Esophagus squamous epithelium (tissue), 5 donors: ENCODE measurements around the gene EEPD1. TPM values are rescaled to one million over a fixed set of nuclear protein-coding genes. Genes with fewer than 3 reads are reported as not detected.

Experiments used
- DNase-seq: peaks from one replicate; lab custom pipeline; 2025; lab: John Stamatoyannopoulos, UW
- H3K27ac ChIP-seq, 4 donors: fragments of 200-600 bp; sonication (generic); one replicate each; pipeline ENCODE4 v1.5.1; 2016 to 2019; ENCODE audit warnings: mild to moderate bottlenecking in 1 of 4
- H3K27me3 ChIP-seq, 4 donors: fragments of 200-600 bp; sonication (generic); 1 replicate in 3 of 4; 2 replicates in 1 of 4; pipeline versions ENCODE4 v1.5.1 to v1.6.0; 2017 to 2021; ENCODE audit warnings: antibody characterized with exemption in 1 of 4
- H3K36me3 ChIP-seq, 3 donors: fragments of 200-600 bp; sonication (generic); one replicate each; pipeline ENCODE4 v1.5.1; 2016 to 2019
- H3K4me1 ChIP-seq, 3 donors: fragments of 200-600 bp; sonication (generic); one replicate each; pipeline ENCODE4 v1.5.1; 2017 to 2019
- H3K4me3 ChIP-seq, 4 donors: fragments of 200-600 bp; sonication (generic); 1 replicate in 3 of 4; 2 replicates in 1 of 4; pipeline ENCODE4 v1.5.1; 2016 to 2019; ENCODE audit warnings: mild to moderate bottlenecking in 2 of 4, moderate library complexity in 1 of 4
- H3K9me3 ChIP-seq, 3 donors: fragments of 200-600 bp; sonication (generic); one replicate each; pipeline ENCODE4 v1.5.1; 2016 to 2019
- POLR2A ChIP-seq, 4 donors: fragments of 450-650 bp; IDR thresholded peaks; one replicate each; pipeline ENCODE4 v1.6.1; 2017; ENCODE audit warnings: antibody characterized with exemption in 4 of 4, mild to moderate bottlenecking in 4 of 4, moderate library complexity in 3 of 4
- WGBS, 2 donors: methylation state at CpG; one replicate each; pipeline ENCODE4 v1.1.5; 2018; 5-methylcytosine and 5-hydroxymethylcytosine counted together
- intact Hi-C: fragments of 100-400 bp; cut with DNase I; formaldehyde crosslinking; loops from one replicate; pipeline ENCODE4 v1.15.0; 2022
- total RNA-seq, 4 donors: library from RNA; depleted of rRNA; stranded (reverse); fragments of >200 nt; gene quantifications; one replicate each; pipeline ENCODE4 v1.1.0, GENCODE V29; 2016
- TF ChIP-seq, protein P1 (sequence below), 6 experiments: fragments of 450-650 bp in 4 of 6; fragments of 200-600 bp in 2 of 6; sonication (generic) in 2 of 6; IDR thresholded peaks; one replicate each; pipeline ENCODE4 v1.5.1; 2016 to 2019; ENCODE audit warnings: antibody characterized with exemption in 6 of 6, mild to moderate bottlenecking in 4 of 6, moderate library complexity in 4 of 6
- donor health status: DM: yes; HTN: yes; CAD: no.

The EEPD1 gene
- total RNA-seq, 4 donors from 2014 or later, result 2.3 to 10.2 (median 4.8) TPM

DNA sequence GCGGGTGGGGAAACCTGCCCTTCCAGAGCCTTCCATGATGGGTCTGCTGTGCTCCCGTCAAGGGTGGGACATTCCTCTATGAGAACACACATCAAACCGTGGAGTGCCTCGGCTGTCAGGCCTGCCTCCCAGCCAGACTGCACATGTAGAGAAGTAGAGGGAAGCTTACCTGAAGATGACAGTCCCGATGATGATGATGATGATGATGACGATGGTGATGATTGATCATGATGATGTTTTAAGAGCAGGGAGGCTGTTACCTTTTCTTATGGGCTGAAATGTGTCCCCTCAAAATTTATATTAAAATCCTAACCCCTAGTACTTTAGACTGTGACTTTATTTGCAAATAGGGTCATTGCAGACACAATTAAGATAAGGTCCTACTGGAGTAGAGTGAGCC is 160.6 kb downstream of the EEPD1 start:
- Histone ChIP-seq H3K36me3 (no peaks in the 10 kb centered on the region), H3K4me3 (no peak overlapping the region), H3K27me3 (no peaks in the 10 kb centered on the region), H3K9me3 (no peaks in the 10 kb centered on the region), H3K4me1 (peaks cover 0 to 8% (median 0%) of the 10 kb centered on the region in 3 donors), H3K27ac (no peak overlapping the region)
- TF ChIP-seq, protein P1, sequence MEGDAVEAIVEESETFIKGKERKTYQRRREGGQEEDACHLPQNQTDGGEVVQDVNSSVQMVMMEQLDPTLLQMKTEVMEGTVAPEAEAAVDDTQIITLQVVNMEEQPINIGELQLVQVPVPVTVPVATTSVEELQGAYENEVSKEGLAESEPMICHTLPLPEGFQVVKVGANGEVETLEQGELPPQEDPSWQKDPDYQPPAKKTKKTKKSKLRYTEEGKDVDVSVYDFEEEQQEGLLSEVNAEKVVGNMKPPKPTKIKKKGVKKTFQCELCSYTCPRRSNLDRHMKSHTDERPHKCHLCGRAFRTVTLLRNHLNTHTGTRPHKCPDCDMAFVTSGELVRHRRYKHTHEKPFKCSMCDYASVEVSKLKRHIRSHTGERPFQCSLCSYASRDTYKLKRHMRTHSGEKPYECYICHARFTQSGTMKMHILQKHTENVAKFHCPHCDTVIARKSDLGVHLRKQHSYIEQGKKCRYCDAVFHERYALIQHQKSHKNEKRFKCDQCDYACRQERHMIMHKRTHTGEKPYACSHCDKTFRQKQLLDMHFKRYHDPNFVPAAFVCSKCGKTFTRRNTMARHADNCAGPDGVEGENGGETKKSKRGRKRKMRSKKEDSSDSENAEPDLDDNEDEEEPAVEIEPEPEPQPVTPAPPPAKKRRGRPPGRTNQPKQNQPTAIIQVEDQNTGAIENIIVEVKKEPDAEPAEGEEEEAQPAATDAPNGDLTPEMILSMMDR (IDR thresholded peaks at IDR 0.05), result no peak
- TF ChIP-seq POLR2A (IDR thresholded peaks at IDR 0.05), result no peak
- 90% methylated on average over 5 to 6 of the region's 6 CpGs for WGBS, 2 donors
- intact Hi-C loops, result no loop called here
- no peak for DNase-seq

DNA sequence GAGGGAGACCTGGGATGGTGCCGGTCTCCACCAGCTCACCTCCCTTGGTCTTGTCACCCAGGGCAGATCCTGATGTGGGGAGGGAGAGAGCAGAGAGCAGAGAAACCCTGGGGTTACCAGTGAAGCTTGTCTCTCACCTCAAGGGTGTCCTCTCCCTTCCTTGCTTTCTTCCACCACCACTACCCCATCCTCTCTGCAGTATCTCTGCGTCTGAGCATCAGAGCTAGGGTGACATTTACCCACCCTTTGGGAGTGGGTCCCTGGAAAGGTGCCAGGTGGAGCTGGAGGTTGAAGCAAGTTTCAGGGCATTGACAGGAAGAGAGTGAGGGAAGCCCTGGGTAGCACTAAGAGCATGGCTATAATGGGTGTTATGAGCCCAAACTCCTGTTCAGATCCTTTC is 161.4 kb downstream of the EEPD1 start:
- intact Hi-C loops, result no loop called here
- Histone ChIP-seq H3K27me3 (no peaks in the 10 kb centered on the region), H3K27ac (no peak overlapping the region), H3K36me3 (no peaks in the 10 kb centered on the region), H3K4me1 (peaks cover 0 to 8% (median 0%) of the 10 kb centered on the region in 3 donors), H3K9me3 (no peaks in the 10 kb centered on the region), H3K4me3 (no peak overlapping the region)
- DNase-seq, result no peak
- 100% methylated on average over 1 of the region's 2 CpGs for WGBS, 2 donors
- TF ChIP-seq POLR2A (IDR thresholded peaks at IDR 0.05), result no peak

DNA sequence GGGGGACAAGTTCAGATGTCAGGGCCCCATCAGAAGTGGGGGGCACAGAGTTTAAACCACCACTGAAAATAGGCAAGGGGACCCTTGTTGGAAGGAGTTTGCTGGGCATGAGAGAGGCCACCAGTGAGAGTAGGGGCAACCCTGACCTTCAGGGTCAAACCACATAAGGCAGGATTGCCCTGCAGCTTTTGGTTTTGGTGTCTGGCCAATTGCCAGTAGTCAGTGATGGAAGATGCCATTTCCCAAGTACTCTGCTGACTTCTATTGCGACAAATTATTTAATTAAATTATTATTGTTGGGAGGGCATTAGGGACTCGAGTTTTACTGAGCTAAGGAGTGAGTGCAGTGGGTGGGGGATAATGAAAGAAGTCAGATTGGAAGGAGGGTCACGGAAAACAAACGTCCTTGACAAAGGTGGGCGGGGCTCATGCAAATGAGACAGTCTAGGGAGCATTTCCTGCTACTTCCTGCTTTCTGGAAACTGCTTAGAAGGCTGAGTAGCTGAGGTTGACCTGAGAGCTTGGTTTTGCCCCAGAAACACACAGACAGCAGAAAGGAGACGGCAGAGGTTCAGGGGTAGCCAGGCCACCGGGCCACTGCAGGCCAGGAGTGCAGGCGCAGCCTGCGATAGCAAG is 162.4 kb downstream of the EEPD1 start:
- H3K9me3 ChIP-seq, result no peaks in the 10 kb centered on the region
- TF ChIP-seq, protein P1 (IDR thresholded peaks at IDR 0.05), result no peak
- no peak for TF ChIP-seq POLR2A (IDR thresholded peaks at IDR 0.05)
- H3K27ac ChIP-seq, result no peak overlapping the region
- no peaks in the 10 kb centered on the region for H3K27me3 ChIP-seq
- peaks cover 0 to 8% (median 0%) of the 10 kb centered on the region in 3 donors for H3K4me1 ChIP-seq
- no peak overlapping the region for H3K4me3 ChIP-seq
- H3K36me3 ChIP-seq, result no peaks in the 10 kb centered on the region
- intact Hi-C loops, result no loop called here
- 59 to 66% methylated on average over 6 to 9 of the region's 9 CpGs for WGBS, 2 donors
- DNase-seq, result no peak

DNA sequence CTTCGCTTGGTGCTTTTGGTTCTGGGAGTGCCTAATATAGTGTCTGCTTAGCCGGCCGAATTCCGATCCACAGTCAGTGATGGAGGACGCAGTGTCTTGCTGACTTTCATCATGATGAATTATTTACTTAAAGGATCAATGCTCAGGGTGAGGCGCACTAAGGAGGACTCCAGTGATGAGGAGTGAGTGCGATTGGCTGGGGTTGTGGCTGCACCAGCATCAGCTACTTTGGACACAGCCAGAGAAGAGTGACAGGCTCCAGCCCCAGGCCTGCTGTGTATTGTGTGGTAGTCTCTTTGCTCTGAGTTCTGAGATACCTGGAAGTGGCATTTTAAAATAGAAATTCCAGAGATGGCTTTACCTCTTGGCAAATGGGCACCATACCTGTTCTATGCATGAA is 163.3 kb downstream of the EEPD1 start:
- DNase-seq, result no peak
- no peak overlapping the region for H3K4me3 ChIP-seq
- H3K27ac ChIP-seq, result no peak overlapping the region
- no peaks in the 10 kb centered on the region for H3K9me3 ChIP-seq
- 85 to 94% methylated on average over 7 of the region's 7 CpGs for WGBS, 2 donors
- intact Hi-C loops, result no loop called here
- H3K27me3 ChIP-seq, result no peaks in the 10 kb centered on the region
- no peaks in the 10 kb centered on the region for H3K36me3 ChIP-seq
- TF ChIP-seq, protein P1 (IDR thresholded peaks at IDR 0.05), result no peak
- no peak for TF ChIP-seq POLR2A (IDR thresholded peaks at IDR 0.05)
- peaks cover 0 to 8% (median 0%) of the 10 kb centered on the region in 3 donors for H3K4me1 ChIP-seq

DNA sequence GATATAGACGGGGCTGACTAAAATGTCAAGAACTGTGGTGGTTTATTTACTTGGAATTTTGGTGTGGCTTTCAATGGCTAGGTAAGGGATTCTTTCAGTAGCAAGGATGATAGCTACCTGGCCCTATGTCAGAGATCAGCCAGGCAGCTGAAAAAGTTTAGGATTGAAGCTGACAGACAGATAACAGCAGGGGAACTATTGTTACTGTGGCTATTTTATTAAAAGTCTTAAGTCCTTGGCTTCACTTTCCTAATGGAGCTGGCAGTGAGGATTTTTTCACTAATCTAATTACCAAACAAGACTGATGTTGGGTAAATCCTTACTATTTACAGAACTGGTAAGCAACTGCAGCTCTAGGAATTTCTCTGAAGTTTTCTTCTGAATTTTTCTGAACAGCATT is 164.2 kb downstream of the EEPD1 start:
- Histone ChIP-seq H3K4me3 (no peak overlapping the region), H3K36me3 (no peaks in the 10 kb centered on the region), H3K4me1 (peaks cover 0 to 6% (median 0%) of the 10 kb centered on the region in 3 donors), H3K27ac (no peak overlapping the region), H3K9me3 (no peaks in the 10 kb centered on the region), H3K27me3 (no peaks in the 10 kb centered on the region)
- intact Hi-C loops, result no loop called here
- TF ChIP-seq, protein P1 (IDR thresholded peaks at IDR 0.05), result no peak
- no peak for TF ChIP-seq POLR2A (IDR thresholded peaks at IDR 0.05)
- 63 to 78% methylated on average over 1 of the region's 1 CpG for WGBS, 2 donors
- no peak for DNase-seq
